Measurements from ENCODE around the gene SORCS2. TPM values are rescaled to one million over a fixed set of nuclear protein-coding genes. Genes with fewer than 3 reads are reported as not detected.

SORCS2 gene
- polyA plus RNA-seq, 1 donor (not counting 4 experiments of a cell fraction or from before 2014, with no cell fraction given): 0.09 TPM

- peaks cover 11% of the 10 kb centered on the region for H3K27me3 ChIP-seq (ENCODE audit: control insufficient read depth, extremely low read depth, insufficient read depth, low read length)
- no peak overlapping the region for H3K9ac ChIP-seq (ENCODE audit: control insufficient read depth, extremely low read depth, insufficient read depth, low read length)
- no peaks in the 10 kb centered on the region for H3K4me1 ChIP-seq (ENCODE audit: control insufficient read depth, extremely low read depth, insufficient read depth, low read length)
- no peak overlapping the region for H2AFZ ChIP-seq (ENCODE audit: control insufficient read depth, low read length)
- no peak overlapping the region for H3K4me3 ChIP-seq (ENCODE audit: control insufficient read depth in 2 of 3, extremely low read depth in 1 of 3, insufficient read depth in 2 of 3, low read depth in 1 of 3, low read length in 3 of 3)
- H3K79me2 ChIP-seq (ENCODE audit: control insufficient read depth, insufficient read depth, low read length): no peaks in the 10 kb centered on the region
- no peaks in the 10 kb centered on the region for H3K9me1 ChIP-seq (ENCODE audit: control insufficient read depth, extremely low read depth, insufficient read depth, low read length)
- TF ChIP-seq EZH2 (IDR thresholded peaks at IDR 0.05; ENCODE audit: low read length) (no peak), CTCF (optimal IDR thresholded peaks at IDR 0.05 in 1 of 3, IDR thresholded peaks at IDR 0.05 in 1 of 3, conservative IDR thresholded peaks at IDR 0.05 in 1 of 3; ENCODE audit: extremely low read depth in 1 of 3, insufficient read depth in 2 of 3, low read length in 3 of 3) (no peak)
- no peaks in the 10 kb centered on the region for H3K36me3 ChIP-seq (ENCODE audit: control insufficient read depth in 2 of 2, extremely low read depth in 1 of 2, insufficient read depth in 2 of 2, low read length in 2 of 2)
- H4K20me1 ChIP-seq (ENCODE audit: control insufficient read depth, extremely low read depth, insufficient read depth, low read length): no peaks in the 10 kb centered on the region
- H3K27ac ChIP-seq (ENCODE audit: control insufficient read depth, insufficient read depth, low read length): no peak overlapping the region
- dilution Hi-C loops (cut with MboI; ENCODE audit: extremely low pct_ligation_motif_present, low sequenced_read_pairs): no loop called here
- H3K4me2 ChIP-seq (ENCODE audit: control insufficient read depth, extremely low read depth, insufficient read depth, low read depth, low read length): no peak overlapping the region
- DNase-seq (ENCODE audit: low read depth, low spot score): no peak
- no peaks in the 10 kb centered on the region for H3K9me3 ChIP-seq (ENCODE audit: control insufficient read depth, low read depth, low read length)
- no peak for FAIRE-seq
Measured at GRCh38 chr4:7532043-7532442, 339.7 kb downstream of the SORCS2 start.

GRCh38 chr4:7533267-7533666 is 340.9 kb downstream of the SORCS2 start:
- Histone ChIP-seq H3K9me1 (ENCODE audit: control insufficient read depth, extremely low read depth, insufficient read depth, low read length) (no peaks in the 10 kb centered on the region), H2AFZ (ENCODE audit: control insufficient read depth, low read length) (no peak overlapping the region), H3K27me3 (ENCODE audit: control insufficient read depth, extremely low read depth, insufficient read depth, low read length) (peaks cover 6% of the 10 kb centered on the region), H3K36me3 (ENCODE audit: control insufficient read depth in 2 of 2, extremely low read depth in 1 of 2, insufficient read depth in 2 of 2, low read length in 2 of 2) (no peaks in the 10 kb centered on the region), H4K20me1 (ENCODE audit: control insufficient read depth, extremely low read depth, insufficient read depth, low read length) (no peaks in the 10 kb centered on the region), H3K4me1 (ENCODE audit: control insufficient read depth, extremely low read depth, insufficient read depth, low read length) (no peaks in the 10 kb centered on the region), H3K9ac (ENCODE audit: control insufficient read depth, extremely low read depth, insufficient read depth, low read length) (no peak overlapping the region), H3K4me2 (ENCODE audit: control insufficient read depth, extremely low read depth, insufficient read depth, low read depth, low read length) (no peak overlapping the region), H3K27ac (ENCODE audit: control insufficient read depth, insufficient read depth, low read length) (no peak overlapping the region), H3K4me3 (ENCODE audit: control insufficient read depth in 2 of 3, extremely low read depth in 1 of 3, insufficient read depth in 2 of 3, low read depth in 1 of 3, low read length in 3 of 3) (no peak overlapping the region), H3K9me3 (ENCODE audit: control insufficient read depth, low read depth, low read length) (no peaks in the 10 kb centered on the region), H3K79me2 (ENCODE audit: control insufficient read depth, insufficient read depth, low read length) (no peaks in the 10 kb centered on the region)
- no peak for FAIRE-seq
- TF ChIP-seq EZH2 (IDR thresholded peaks at IDR 0.05; ENCODE audit: low read length): no peak
- no peak for TF ChIP-seq CTCF (optimal IDR thresholded peaks at IDR 0.05 in 1 of 3, IDR thresholded peaks at IDR 0.05 in 1 of 3, conservative IDR thresholded peaks at IDR 0.05 in 1 of 3; ENCODE audit: extremely low read depth in 1 of 3, insufficient read depth in 2 of 3, low read length in 3 of 3)
- no peak for DNase-seq (ENCODE audit: low read depth, low spot score)
- dilution Hi-C loops (cut with MboI; ENCODE audit: extremely low pct_ligation_motif_present, low sequenced_read_pairs): no loop called here

All from keratinocyte (primary cell).